ENCODE measurements around the gene SCUBE3. TPM values are rescaled to one million over a fixed set of nuclear protein-coding genes. Genes with fewer than 3 reads are reported as not detected.

The SCUBE3 gene
- total RNA-seq, 1 donor from 2014 or later, result 0.25 TPM

DNA sequence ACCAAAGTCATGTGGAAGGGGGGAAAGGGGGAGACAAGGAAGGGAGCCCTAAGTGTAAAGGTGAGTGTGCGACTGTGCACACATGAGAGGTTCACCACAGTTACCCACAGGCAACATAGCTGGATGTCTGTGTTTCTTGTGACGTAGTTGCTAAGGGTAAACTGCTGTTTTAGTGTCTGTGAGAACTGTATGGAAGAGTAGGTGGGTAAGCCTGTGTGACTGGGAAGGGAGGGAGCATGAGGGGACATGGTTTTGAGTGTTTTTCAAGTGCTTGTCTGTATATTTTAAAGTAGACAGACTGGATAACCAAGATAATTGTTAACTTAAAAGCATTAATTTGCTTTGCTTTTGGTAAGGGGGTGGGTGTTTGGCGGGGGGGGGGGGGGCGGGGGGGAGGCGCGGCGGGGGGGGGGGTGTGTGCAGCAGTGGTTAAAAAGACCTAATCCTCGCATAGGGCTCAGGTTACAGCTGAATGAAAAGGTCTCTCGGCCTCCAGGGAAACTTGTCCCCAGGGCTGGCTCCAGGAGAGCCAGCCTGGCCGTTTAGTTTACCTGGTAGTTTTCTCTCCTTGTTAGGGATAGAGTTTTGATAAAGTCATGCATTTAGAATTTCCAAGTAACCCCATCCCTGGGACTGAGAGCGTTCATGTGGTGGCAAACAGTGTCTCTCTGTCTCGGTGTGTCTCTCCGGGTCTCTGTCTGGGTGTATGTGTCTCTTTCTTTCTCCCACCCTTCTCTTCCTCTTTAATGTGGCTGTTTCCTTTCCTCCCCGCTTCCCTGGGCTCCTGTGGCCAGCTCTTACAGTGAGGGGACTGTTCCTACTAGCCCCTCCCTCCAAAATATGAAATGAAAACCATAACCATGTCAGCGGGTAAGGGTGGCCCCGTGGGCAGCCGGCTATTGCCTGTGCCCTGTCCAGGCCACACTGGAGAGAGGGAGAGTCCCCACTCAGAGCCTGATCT lies 3.4 kb downstream of the SCUBE3 start:
- Mint-ChIP-seq H3K4me3 (ENCODE audit: unreplicated experiment) (no peak overlapping the region), H3K27me3 (ENCODE audit: unreplicated experiment) (peaks cover 25% of the 10 kb centered on the region)

GRCh38 chr6:35218021-35218420 lies 4.3 kb downstream of the SCUBE3 start:
- Mint-ChIP-seq H3K27me3 (ENCODE audit: unreplicated experiment) (peaks cover 17% of the 10 kb centered on the region), H3K9me3 (ENCODE audit: unreplicated experiment) (peaks cover 1% of the 10 kb centered on the region), H3K36me3 (ENCODE audit: unreplicated experiment) (no peaks in the 10 kb centered on the region), H3K4me1 (ENCODE audit: low read depth, unreplicated experiment) (peaks cover 17% of the 10 kb centered on the region), H3K27ac (ENCODE audit: unreplicated experiment) (no peak overlapping the region), H3K4me3 (ENCODE audit: unreplicated experiment) (peak overlapping the region; percentile 17)
- no peak for DNase-seq
- TF ChIP-seq, protein P1, sequence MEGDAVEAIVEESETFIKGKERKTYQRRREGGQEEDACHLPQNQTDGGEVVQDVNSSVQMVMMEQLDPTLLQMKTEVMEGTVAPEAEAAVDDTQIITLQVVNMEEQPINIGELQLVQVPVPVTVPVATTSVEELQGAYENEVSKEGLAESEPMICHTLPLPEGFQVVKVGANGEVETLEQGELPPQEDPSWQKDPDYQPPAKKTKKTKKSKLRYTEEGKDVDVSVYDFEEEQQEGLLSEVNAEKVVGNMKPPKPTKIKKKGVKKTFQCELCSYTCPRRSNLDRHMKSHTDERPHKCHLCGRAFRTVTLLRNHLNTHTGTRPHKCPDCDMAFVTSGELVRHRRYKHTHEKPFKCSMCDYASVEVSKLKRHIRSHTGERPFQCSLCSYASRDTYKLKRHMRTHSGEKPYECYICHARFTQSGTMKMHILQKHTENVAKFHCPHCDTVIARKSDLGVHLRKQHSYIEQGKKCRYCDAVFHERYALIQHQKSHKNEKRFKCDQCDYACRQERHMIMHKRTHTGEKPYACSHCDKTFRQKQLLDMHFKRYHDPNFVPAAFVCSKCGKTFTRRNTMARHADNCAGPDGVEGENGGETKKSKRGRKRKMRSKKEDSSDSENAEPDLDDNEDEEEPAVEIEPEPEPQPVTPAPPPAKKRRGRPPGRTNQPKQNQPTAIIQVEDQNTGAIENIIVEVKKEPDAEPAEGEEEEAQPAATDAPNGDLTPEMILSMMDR (IDR thresholded peaks at IDR 0.05; ENCODE audit: partially characterized antibody, unreplicated experiment), result no peak

More for the DNA sequence above, 3.4 kb downstream of the SCUBE3 start:
- Mint-ChIP-seq H3K27ac (ENCODE audit: unreplicated experiment) (no peak overlapping the region), H3K9me3 (ENCODE audit: unreplicated experiment) (peaks cover 2% of the 10 kb centered on the region), H3K4me1 (ENCODE audit: low read depth, unreplicated experiment) (peaks cover 20% of the 10 kb centered on the region), H3K36me3 (ENCODE audit: unreplicated experiment) (no peaks in the 10 kb centered on the region)
- DNase-seq, result no peak
- TF ChIP-seq, protein P1 (IDR thresholded peaks at IDR 0.05; ENCODE audit: partially characterized antibody, unreplicated experiment), result no peak

DNA sequence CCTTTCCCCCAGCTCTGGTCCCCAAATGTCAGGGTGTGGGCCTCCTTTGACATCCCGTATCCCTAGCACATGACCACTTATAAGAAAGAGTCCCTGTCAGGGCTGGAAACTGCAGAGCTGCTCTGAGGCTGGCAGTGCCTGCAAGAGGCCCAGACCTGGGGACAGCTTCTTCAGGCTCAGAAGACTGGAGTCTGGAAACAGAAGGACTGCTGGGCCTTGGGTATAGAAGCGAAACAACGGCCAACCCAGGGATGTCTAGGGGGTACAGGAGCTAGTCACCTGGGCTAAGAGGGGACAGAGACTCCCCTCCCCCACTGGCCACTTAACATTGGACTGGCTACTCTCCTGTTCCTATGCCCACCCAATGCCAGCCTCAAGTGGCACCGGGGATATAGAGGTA lies 4.7 kb downstream of the SCUBE3 start:
- peaks cover 14% of the 10 kb centered on the region for H3K27me3 Mint-ChIP-seq (ENCODE audit: unreplicated experiment)

GRCh38 chr6:35219683-35220326 lies 6.0 kb downstream of the SCUBE3 start:
- H3K27me3 Mint-ChIP-seq (ENCODE audit: unreplicated experiment), result peaks cover 14% of the 10 kb centered on the region
- DNase-seq, result no peak
- TF ChIP-seq, protein P1 (IDR thresholded peaks at IDR 0.05; ENCODE audit: partially characterized antibody, unreplicated experiment), result no peak
- no peak overlapping the region for H3K4me3 Mint-ChIP-seq (ENCODE audit: unreplicated experiment)
- no peaks in the 10 kb centered on the region for H3K36me3 Mint-ChIP-seq (ENCODE audit: unreplicated experiment)
- H3K9me3 Mint-ChIP-seq (ENCODE audit: unreplicated experiment), result no peaks in the 10 kb centered on the region
- no peak overlapping the region for H3K27ac Mint-ChIP-seq (ENCODE audit: unreplicated experiment)
- H3K4me1 Mint-ChIP-seq (ENCODE audit: low read depth, unreplicated experiment), result peaks cover 16% of the 10 kb centered on the region

More for the DNA sequence above, 4.7 kb downstream of the SCUBE3 start:
- TF ChIP-seq, protein P1 (IDR thresholded peaks at IDR 0.05; ENCODE audit: partially characterized antibody, unreplicated experiment), result no peak
- H3K4me1 Mint-ChIP-seq (ENCODE audit: low read depth, unreplicated experiment), result peaks cover 16% of the 10 kb centered on the region
- DNase-seq, result no peak
- H3K9me3 Mint-ChIP-seq (ENCODE audit: unreplicated experiment), result no peaks in the 10 kb centered on the region
- H3K4me3 Mint-ChIP-seq (ENCODE audit: unreplicated experiment), result no peak overlapping the region
- no peaks in the 10 kb centered on the region for H3K36me3 Mint-ChIP-seq (ENCODE audit: unreplicated experiment)
- no peak overlapping the region for H3K27ac Mint-ChIP-seq (ENCODE audit: unreplicated experiment)
